Measurements from ENCODE around the gene AIP. TPM values are rescaled to one million over a fixed set of nuclear protein-coding genes. Genes with fewer than 3 reads are reported as not detected.

AIP gene
- polyA plus RNA-seq, 1 donor, result 51.8 TPM

- no peak for DNase-seq
Observed at GRCh38 chr11:67492069-67492727, 9.4 kb downstream of the AIP start.

- no peak for DNase-seq
Observed at GRCh38 chr11:67492801-67493547, 10.1 kb downstream of the AIP start.

GRCh38 chr11:67493548-67494370, 10.9 kb downstream of the AIP start:
- no peak for DNase-seq

- DNase-seq, result no peak
Observed at GRCh38 chr11:67494371-67495233, 11.8 kb downstream of the AIP start.

GRCh38 chr11:67495234-67496005, 12.6 kb downstream of the AIP start:
- no peak for DNase-seq

GRCh38 chr11:67496113-67496512, 13.3 kb downstream of the AIP start:
- no peak for DNase-seq

- no peak for DNase-seq
Observed at GRCh38 chr11:67497656-67498291, 14.9 kb downstream of the AIP start.

GRCh38 chr11:67498544-67498972, 15.7 kb downstream of the AIP start:
- DNase-seq, result no peak

- no peak for DNase-seq
Observed at GRCh38 chr11:67499808-67500483, 17.1 kb downstream of the AIP start.

- DNase-seq, result no peak
Observed at GRCh38 chr11:67500484-67500821, 17.6 kb downstream of the AIP start.

GRCh38 chr11:67500831-67501715, 18.2 kb downstream of the AIP start:
- no peak for DNase-seq

GRCh38 chr11:67501854-67502253, 19.0 kb downstream of the AIP start:
- no peak for DNase-seq

- DNase-seq, result no peak
Observed at GRCh38 chr11:67502328-67502979, 19.6 kb downstream of the AIP start.

- no peak for DNase-seq
Observed at GRCh38 chr11:67503119-67504004, 20.5 kb downstream of the AIP start.

- DNase-seq, result peak; percentile 25
Observed at GRCh38 chr11:67504005-67504949, 21.5 kb downstream of the AIP start.

- peak; percentile 53 for DNase-seq
Observed at GRCh38 chr11:67504950-67505581, 22.2 kb downstream of the AIP start, which contains the start of gene PITPNM1. PITPNM1 (minus strand) TSS chr11:67505363; CDS start chr11:67504180, 1,183 bp downstream.
